GM21515 (cell line): ENCODE results near the gene FAM171A2.
"Not testable (repeated sequence)": the region's sequence is repeated elsewhere in the genome, so short reads cannot be mapped to it uniquely, and the experiment has no call there.

Experiments used
- ATAC-seq: cut with Tn5 transposase; IDR thresholded peaks from one replicate; pipeline ENCODE4 v1.9.1; 2021; ENCODE audit not compliant: unreplicated experiment

Gene FAM171A2

GRCh38 chr17:44347206-44348055 is 16.2 kb downstream of the FAM171A2 start:
- not testable (repeated sequence) for ATAC-seq

- no peak for ATAC-seq
These were observed 17.4 kb downstream of the FAM171A2 start for GRCh38 chr17:44346064-44346844.

GRCh38 chr17:44345454-44346026 is 18.1 kb downstream of the FAM171A2 start:
- ATAC-seq, result peak; percentile 2

GRCh38 chr17:44344939-44345453 is 18.7 kb downstream of the FAM171A2 start, which contains the start of gene GRN:
GRN (plus strand) TSS chr17:44345302; CDS start chr17:44349165, 3,863 bp downstream.
- peak; percentile 59 for ATAC-seq

GRCh38 chr17:44343510-44344209 is 20.0 kb downstream of the FAM171A2 start:
- ATAC-seq, result no peak

- not testable (repeated sequence) for ATAC-seq
These were observed 23.1 kb downstream of the FAM171A2 start for GRCh38 chr17:44340553-44340952.

GRCh38 chr17:44338702-44339101 is 25.0 kb downstream of the FAM171A2 start:
- ATAC-seq, result no peak

- ATAC-seq, result no peak
These were observed 27.7 kb downstream of the FAM171A2 start for GRCh38 chr17:44335968-44336367.

- no peak for ATAC-seq
These were observed 28.1 kb downstream of the FAM171A2 start for GRCh38 chr17:44335564-44335963.

- ATAC-seq, result no peak
These were observed 28.9 kb downstream of the FAM171A2 start for GRCh38 chr17:44334727-44335126.

GRCh38 chr17:44334315-44334714 is 29.3 kb downstream of the FAM171A2 start:
- no peak for ATAC-seq

GRCh38 chr17:44333371-44333770 is 30.3 kb downstream of the FAM171A2 start:
- no peak for ATAC-seq

- ATAC-seq, result no peak
These were observed 32.3 kb downstream of the FAM171A2 start for GRCh38 chr17:44331249-44331760.

- ATAC-seq, result not testable (repeated sequence)
These were observed 33.4 kb downstream of the FAM171A2 start for GRCh38 chr17:44330263-44330662.

- not testable (repeated sequence) for ATAC-seq
These were observed 34.1 kb downstream of the FAM171A2 start for GRCh38 chr17:44329516-44329915.

GRCh38 chr17:44327715-44328449 is 35.8 kb downstream of the FAM171A2 start:
- no peak for ATAC-seq

GRCh38 chr17:44326861-44327444 is 36.7 kb downstream of the FAM171A2 start:
- ATAC-seq, result peak; percentile 39

- ATAC-seq, result peak; percentile 64
These were observed 38.9 kb downstream of the FAM171A2 start, which contains the start of gene SLC25A39 for GRCh38 chr17:44324571-44325275. SLC25A39 (minus strand) TSS chr17:44324823; CDS start chr17:44323562, 1,261 bp downstream.
